IMR-90 (cell line): ENCODE measurements around the gene ZNF660.

ENCODE experiments used
- CEBPB ChIP-seq: IDR thresholded peaks from 2 replicates; pipeline ENCODE4 v1.6.1; 2012; ENCODE audit warnings: low read depth, low read length, improper control_type of control experiment
- MAZ ChIP-seq: IDR thresholded peaks from 2 replicates; pipeline ENCODE4 v1.6.1; 2012; ENCODE audit warnings: low read depth, mild to moderate bottlenecking, low read length, improper control_type of control experiment, moderate library complexity, borderline replicate concordance
- POLR2A ChIP-seq: IDR thresholded peaks from 2 replicates; pipeline ENCODE4 v1.6.1; 2012; ENCODE audit warnings: mild to moderate bottlenecking, low read depth, low read length
- RCOR1 ChIP-seq: IDR thresholded peaks from 2 replicates; pipeline ENCODE4 v1.6.1; 2012; ENCODE audit warnings: mild to moderate bottlenecking, low read length, improper control_type of control experiment; ENCODE audit not compliant: insufficient replicate concordance
- TF ChIP-seq, protein P1 (sequence below): fragments of 150-350 bp; IDR thresholded peaks from 2 replicates; pipeline ENCODE4 v1.6.1; 2016; ENCODE audit warnings: low read depth, mild to moderate bottlenecking, low read length, moderate library complexity, borderline replicate concordance
- TF ChIP-seq, protein P2 (sequence below): conservative IDR thresholded peaks from 2 replicates; pipeline ENCODE4 v1.5.1; 2012; ENCODE audit warnings: mild to moderate bottlenecking, low read depth, low read length, improper control_type of control experiment

- TF ChIP-seq, protein P1, sequence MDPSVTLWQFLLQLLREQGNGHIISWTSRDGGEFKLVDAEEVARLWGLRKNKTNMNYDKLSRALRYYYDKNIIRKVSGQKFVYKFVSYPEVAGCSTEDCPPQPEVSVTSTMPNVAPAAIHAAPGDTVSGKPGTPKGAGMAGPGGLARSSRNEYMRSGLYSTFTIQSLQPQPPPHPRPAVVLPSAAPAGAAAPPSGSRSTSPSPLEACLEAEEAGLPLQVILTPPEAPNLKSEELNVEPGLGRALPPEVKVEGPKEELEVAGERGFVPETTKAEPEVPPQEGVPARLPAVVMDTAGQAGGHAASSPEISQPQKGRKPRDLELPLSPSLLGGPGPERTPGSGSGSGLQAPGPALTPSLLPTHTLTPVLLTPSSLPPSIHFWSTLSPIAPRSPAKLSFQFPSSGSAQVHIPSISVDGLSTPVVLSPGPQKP = no peak
- TF ChIP-seq POLR2A = no peak
- no peak for TF ChIP-seq CEBPB
- TF ChIP-seq, protein P2, sequence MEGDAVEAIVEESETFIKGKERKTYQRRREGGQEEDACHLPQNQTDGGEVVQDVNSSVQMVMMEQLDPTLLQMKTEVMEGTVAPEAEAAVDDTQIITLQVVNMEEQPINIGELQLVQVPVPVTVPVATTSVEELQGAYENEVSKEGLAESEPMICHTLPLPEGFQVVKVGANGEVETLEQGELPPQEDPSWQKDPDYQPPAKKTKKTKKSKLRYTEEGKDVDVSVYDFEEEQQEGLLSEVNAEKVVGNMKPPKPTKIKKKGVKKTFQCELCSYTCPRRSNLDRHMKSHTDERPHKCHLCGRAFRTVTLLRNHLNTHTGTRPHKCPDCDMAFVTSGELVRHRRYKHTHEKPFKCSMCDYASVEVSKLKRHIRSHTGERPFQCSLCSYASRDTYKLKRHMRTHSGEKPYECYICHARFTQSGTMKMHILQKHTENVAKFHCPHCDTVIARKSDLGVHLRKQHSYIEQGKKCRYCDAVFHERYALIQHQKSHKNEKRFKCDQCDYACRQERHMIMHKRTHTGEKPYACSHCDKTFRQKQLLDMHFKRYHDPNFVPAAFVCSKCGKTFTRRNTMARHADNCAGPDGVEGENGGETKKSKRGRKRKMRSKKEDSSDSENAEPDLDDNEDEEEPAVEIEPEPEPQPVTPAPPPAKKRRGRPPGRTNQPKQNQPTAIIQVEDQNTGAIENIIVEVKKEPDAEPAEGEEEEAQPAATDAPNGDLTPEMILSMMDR = no peak
- no peak for TF ChIP-seq MAZ
- no peak for TF ChIP-seq RCOR1
Observed at GRCh38 chr3:44647771-44648170, 63.0 kb downstream of the ZNF660 start.
